ENCODE measurements around the gene TMEM53. TPM values are rescaled to one million over a fixed set of nuclear protein-coding genes. Genes with fewer than 3 reads are reported as not detected.
A peak's percentile ranks its signal among the peaks of the same experiment; 100 is the strongest.

TMEM53 gene
- total RNA-seq, 1 donor from 2014 or later: 7.9 TPM

DNA sequence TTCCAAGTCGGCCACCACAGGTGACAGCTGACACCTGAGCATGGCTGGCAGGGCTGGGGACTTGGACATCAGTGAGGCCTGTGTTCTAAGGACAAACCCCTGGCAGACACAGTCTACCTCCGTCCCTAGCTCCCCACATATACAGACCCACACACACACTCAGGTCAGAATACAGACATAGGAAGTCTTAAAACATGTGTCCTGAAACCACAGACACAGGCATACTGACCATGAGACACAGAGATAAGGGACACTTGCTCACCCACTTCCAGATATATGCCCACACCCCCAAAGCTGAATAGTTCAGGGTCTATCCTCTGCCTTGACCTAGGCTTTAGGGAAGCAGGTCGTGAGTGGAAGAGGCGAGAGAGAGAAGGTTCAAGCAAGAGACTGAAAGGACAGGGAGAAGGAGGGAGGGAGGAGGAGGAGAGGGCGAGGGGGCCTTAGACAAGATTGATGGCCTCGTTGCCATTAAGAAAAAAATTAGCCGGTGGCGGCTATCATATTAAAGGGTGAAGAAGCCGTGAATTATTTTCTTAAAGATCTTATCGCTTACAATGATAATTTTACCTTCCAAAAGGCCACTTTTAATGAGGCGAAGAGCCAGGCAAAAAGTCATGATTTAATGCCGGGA, 49.9 kb downstream of the TMEM53 start:
- no peak overlapping the region for H3K27ac ChIP-seq
- intact Hi-C loops (cut with DNase I): no loop called here
- no peak for TF ChIP-seq POLR2A (IDR thresholded peaks at IDR 0.05)

DNA sequence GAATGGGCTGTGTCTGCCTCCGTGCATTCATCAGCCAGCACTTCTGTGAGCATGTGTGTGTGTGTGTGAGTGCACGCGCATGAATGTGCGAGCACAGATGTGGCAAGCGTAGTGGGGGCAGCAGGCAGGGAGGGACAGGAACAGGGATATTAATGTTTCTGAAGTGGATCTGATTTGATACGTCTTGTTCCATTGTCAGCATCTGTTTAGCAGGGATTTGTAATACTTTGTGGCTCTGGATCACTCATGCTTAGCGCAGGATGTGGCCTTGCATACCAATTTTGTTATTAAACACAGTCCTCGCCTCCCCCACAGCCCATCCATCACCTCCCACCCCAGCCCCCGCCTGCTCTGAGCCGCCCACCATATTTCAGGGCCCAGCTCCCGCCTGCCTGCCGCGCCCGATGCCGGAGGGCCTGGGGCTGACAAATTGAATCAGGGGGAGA, 52.4 kb downstream of the TMEM53 start:
- intact Hi-C loops (cut with DNase I): no loop called here
- DNase-seq (ENCODE audit: extremely low spot score in 2 of 2): no peak
- Histone ChIP-seq H3K9me3 (no peaks in the 10 kb centered on the region), H3K4me1 (peaks cover 10% of the 10 kb centered on the region), H3K36me3 (no peaks in the 10 kb centered on the region), H3K27me3 (no peaks in the 10 kb centered on the region), H3K4me3 (no peak overlapping the region), H3K27ac (no peak overlapping the region)
- TF ChIP-seq, protein P1, sequence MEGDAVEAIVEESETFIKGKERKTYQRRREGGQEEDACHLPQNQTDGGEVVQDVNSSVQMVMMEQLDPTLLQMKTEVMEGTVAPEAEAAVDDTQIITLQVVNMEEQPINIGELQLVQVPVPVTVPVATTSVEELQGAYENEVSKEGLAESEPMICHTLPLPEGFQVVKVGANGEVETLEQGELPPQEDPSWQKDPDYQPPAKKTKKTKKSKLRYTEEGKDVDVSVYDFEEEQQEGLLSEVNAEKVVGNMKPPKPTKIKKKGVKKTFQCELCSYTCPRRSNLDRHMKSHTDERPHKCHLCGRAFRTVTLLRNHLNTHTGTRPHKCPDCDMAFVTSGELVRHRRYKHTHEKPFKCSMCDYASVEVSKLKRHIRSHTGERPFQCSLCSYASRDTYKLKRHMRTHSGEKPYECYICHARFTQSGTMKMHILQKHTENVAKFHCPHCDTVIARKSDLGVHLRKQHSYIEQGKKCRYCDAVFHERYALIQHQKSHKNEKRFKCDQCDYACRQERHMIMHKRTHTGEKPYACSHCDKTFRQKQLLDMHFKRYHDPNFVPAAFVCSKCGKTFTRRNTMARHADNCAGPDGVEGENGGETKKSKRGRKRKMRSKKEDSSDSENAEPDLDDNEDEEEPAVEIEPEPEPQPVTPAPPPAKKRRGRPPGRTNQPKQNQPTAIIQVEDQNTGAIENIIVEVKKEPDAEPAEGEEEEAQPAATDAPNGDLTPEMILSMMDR (IDR thresholded peaks at IDR 0.05): no peak
- TF ChIP-seq POLR2A (IDR thresholded peaks at IDR 0.05) (no peak), POLR2AphosphoS5 (IDR thresholded peaks at IDR 0.05; ENCODE audit: insufficient read depth in 1 of 2, low read depth in 1 of 2) (no peak)

More for the DNA sequence above, 49.9 kb downstream of the TMEM53 start:
- no peaks in the 10 kb centered on the region for H3K4me1 ChIP-seq
- no peak overlapping the region for H3K4me3 ChIP-seq
- no peaks in the 10 kb centered on the region for H3K36me3 ChIP-seq
- no peaks in the 10 kb centered on the region for H3K9me3 ChIP-seq
- no peaks in the 10 kb centered on the region for H3K27me3 ChIP-seq
- DNase-seq (ENCODE audit: extremely low spot score in 2 of 2): no peak

DNA sequence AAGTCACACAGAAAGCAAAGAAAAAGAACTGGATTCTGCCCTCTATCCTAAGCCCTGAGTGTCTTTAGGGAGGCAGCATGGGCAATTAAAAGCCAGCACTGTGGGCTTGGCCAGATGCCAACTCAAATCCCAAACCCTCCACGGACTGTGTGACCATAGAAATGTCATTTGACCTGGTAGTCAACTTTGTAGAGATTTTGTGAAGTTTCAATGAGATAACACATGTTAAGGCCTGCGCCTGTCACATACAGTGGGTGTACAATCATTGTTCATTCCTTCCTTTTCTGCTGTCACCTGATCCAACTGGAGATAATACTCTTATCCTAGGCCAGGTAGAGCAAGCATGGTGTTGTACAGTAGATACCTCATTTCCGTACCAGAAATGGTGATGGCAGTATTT, 54.2 kb downstream of the TMEM53 start:
- Histone ChIP-seq H3K27ac (no peak overlapping the region), H3K4me3 (no peak overlapping the region), H3K9me3 (no peaks in the 10 kb centered on the region), H3K27me3 (no peaks in the 10 kb centered on the region), H3K4me1 (peaks cover 12% of the 10 kb centered on the region), H3K36me3 (no peaks in the 10 kb centered on the region)
- intact Hi-C loops (cut with DNase I): no loop called here
- no peak for DNase-seq (ENCODE audit: extremely low spot score in 2 of 2)
- TF ChIP-seq POLR2A (IDR thresholded peaks at IDR 0.05) (no peak), POLR2AphosphoS5 (IDR thresholded peaks at IDR 0.05; ENCODE audit: insufficient read depth in 1 of 2, low read depth in 1 of 2) (no peak)
- TF ChIP-seq, protein P1 (IDR thresholded peaks at IDR 0.05): no peak

DNA sequence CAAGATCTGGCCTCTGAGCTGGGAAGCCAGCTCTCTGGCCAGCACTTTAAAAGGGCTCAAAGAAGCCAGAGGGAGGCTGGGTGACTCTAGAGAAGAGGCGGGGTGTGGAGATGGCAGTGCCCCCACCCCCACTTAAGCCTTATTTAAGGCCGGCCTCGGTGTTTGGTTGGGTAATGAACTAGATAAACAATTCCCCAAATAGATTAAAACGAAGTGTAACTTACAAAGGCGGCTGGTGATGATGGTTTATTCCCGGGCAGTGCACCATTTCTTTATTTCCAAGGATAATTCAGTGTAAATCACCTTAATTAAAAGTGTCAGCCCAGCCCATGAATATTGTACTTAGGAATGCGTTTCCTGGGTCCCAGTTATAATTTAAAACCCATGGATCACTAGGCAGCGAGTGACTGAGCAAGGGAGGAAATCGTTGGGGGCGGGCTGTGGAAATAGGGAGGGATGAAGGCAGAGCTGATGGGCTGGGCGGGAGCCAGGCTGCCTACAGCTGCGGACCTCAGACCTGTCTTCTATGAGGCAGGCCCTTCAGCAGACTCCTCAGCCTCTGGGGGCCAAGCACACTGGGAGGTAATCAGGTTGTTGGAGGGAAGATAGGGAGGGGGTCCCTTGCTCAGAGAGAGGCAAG, 54.9 kb downstream of the TMEM53 start:
- Histone ChIP-seq H3K36me3 (no peaks in the 10 kb centered on the region), H3K9me3 (no peaks in the 10 kb centered on the region), H3K4me3 (no peak overlapping the region), H3K27ac (no peak overlapping the region), H3K27me3 (no peaks in the 10 kb centered on the region), H3K4me1 (peaks cover 12% of the 10 kb centered on the region)
- intact Hi-C loops (cut with DNase I): no loop called here
- DNase-seq (ENCODE audit: extremely low spot score in 2 of 2): no peak
- TF ChIP-seq POLR2AphosphoS5 (IDR thresholded peaks at IDR 0.05; ENCODE audit: insufficient read depth in 1 of 2, low read depth in 1 of 2): no peak
- no peak for TF ChIP-seq POLR2A (IDR thresholded peaks at IDR 0.05)
- TF ChIP-seq, protein P1 (IDR thresholded peaks at IDR 0.05): no peak

DNA sequence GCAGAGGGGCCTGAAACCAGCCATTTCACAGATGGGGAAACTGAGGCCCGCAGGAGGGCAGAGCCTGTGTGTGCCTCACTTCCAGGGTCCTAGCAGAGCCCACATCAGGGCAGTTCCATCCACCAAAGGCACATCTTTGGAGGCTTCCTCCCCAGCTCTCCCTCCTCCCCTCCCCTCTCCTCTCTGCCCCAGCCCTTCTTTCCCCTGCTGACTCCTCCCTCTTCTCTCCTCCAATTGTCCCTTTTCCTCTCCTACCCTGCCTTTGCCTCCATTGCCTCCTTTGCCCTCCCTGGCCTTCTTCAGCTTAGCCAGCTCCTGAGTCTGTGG, 56.6 kb downstream of the TMEM53 start:
- Histone ChIP-seq H3K9me3 (no peaks in the 10 kb centered on the region), H3K27ac (no peak overlapping the region), H3K36me3 (no peaks in the 10 kb centered on the region), H3K4me1 (peaks cover 12% of the 10 kb centered on the region), H3K4me3 (peak overlapping the region; percentile 37 to 43), H3K27me3 (no peaks in the 10 kb centered on the region)
- no peak for DNase-seq (ENCODE audit: extremely low spot score in 2 of 2)
- no peak for TF ChIP-seq POLR2A (IDR thresholded peaks at IDR 0.05)
- TF ChIP-seq POLR2AphosphoS5 (IDR thresholded peaks at IDR 0.05; ENCODE audit: insufficient read depth in 1 of 2, low read depth in 1 of 2): no peak
- TF ChIP-seq, protein P1 (IDR thresholded peaks at IDR 0.05): no peak
- intact Hi-C loops (cut with DNase I): no loop called here

Data from vagina (tissue), 2 donors.